GM19351 (cell line): ENCODE measurements around the gene CDC42BPA.
"Not testable (repeated sequence)": the region's sequence is repeated elsewhere in the genome, so short reads cannot be mapped to it uniquely, and the experiment has no call there.

Source experiments
- ATAC-seq: cut with Tn5 transposase; IDR thresholded peaks from one replicate; pipeline ENCODE4 v1.9.1; 2021; ENCODE audit warnings: mild to moderate bottlenecking, moderate library complexity; ENCODE audit not compliant: unreplicated experiment

CDC42BPA gene

DNA sequence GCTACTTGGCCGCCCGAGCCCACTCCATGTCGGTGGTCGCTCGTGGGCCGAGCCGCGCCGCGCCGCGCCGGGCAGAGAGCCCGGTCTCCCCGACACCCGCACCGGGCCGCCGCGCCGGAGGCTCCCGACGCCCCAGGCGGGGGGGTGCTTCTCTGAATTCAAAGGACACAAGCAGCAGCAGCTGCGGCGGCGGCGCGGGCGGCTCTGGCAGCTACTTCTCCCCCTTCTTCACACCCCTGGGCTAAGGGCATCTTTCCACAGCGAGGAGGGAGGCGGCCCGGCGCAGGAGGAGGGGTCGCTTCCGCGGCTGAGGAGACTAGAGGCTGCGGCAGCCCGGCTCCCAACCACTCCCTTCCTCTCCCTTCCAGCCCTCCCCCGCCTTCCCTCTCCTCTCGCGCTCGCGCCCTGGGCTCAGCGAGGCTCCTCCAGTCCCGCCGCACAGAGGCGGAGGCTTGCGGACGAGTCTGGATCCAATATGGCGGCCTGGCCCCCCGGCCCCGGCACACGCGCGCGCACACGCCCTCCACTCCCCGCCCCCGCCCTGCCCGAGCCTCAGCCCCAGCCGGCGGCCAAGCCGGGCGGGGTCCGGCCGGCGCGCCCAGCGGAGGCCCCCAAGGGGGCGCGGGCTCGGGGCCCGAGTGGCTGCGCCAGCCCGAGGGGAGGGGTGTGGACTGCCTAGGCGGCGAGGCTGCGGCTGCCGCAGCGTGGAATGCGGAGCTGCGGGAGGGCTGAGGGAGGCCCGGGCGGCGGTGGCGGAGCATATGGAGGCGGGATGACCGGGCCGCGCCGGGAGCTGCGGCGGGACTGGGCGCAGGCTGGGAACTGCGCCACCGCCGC lies at the start of gene CDC42BPA:
Gene CDC42BPA (minus strand): TSS at position 477 of the 837 bp plus-strand sequence. CDS start 1,310 bp downstream, outside the sequence.
- ATAC-seq = no peak

GRCh38 chr1:227368009-227368408 lies 49.7 kb upstream of the CDC42BPA start:
- ATAC-seq = no peak

DNA sequence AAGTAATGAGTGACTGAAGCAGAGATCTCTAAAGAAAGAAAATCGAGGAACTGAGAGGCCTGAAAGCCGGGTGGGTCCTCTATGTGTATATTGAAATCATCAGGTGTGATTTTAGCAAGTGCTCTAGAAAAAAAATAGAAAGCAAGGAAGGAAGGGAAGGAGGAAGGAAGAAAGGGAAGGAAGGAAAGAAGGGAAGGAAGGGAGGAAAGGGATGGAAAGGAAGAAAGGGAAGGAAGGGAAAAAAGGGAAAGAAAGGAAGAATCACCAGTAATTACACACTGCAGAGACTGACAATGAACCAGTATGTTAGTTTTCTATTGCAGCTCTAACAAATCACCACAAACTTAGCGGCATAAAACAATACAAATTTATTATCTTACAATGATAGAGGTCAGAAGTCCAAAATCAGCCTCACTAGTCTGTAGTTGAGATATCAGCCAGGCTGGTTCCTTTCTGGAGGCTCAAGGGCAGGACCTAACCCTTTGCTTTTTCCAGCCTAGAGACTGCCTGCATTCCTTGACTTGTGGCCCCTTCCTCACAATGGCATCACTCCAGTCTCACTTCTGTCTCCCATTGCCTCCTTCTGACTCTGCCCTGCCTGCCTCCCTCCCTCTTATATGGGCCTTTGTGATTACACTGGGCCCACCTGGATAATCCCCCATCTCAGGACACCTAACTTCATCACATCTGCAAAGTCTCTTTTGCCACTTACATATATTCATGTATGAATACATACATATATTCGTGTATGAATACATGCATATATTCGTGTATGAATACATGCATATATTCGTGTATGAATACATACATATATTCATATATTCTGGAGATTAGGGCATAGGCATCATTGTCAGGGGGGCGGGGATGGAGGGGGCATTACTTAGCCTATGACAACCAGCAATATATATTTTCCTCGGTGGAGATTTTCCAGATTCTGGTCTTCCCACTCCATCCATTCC lies 47.5 kb upstream of the CDC42BPA start:
- ATAC-seq = no peak

DNA sequence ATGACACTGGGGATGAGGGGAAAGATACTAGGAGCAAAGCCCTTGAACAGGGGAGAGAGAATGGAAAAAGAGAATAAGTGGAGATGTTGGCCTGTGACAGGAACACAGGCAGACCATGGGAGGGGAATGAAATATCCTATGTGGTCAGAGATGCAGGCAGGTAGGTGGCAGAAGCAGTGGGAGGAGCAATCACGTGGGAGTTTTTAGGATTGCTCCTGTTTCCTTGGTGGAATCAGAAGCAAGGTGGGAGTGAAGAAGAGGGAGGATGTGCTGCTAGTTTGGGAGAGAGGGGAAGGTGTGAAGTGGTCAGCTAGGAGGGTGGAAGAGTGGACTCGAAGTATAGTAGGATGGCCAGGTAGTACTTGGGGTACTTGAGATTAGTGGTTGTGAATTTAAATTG lies 46.4 kb upstream of the CDC42BPA start:
- no peak for ATAC-seq

DNA sequence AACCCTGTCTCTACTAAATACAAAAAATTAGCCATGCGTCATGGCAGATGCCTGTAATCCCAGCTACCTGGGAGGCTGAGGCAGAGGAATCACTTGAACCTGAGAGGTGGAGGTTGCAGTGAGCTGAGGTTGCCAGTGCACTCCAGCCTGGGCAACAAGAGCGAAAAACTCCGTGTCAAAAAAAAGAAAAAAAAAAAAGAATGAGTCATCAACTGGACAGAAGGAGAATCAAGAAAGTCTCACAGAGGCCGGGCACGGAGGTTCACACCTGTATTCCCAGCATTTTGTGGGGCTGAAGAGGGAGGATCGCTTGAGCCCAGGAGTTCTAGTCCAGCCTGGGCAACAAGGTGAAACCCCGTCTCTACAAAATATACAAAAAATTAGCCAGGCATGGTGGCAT lies 45.5 kb upstream of the CDC42BPA start:
- ATAC-seq = no peak

- ATAC-seq = no peak
These were observed 43.7 kb upstream of the CDC42BPA start for GRCh38 chr1:227362039-227362438.

- no peak for ATAC-seq
These were observed 39.6 kb upstream of the CDC42BPA start for GRCh38 chr1:227357927-227358302.

GRCh38 chr1:227357171-227357926 lies 39.1 kb upstream of the CDC42BPA start:
- no peak for ATAC-seq

- ATAC-seq = no peak
These were observed 38.4 kb upstream of the CDC42BPA start for GRCh38 chr1:227356620-227357146.

- no peak for ATAC-seq
These were observed 37.4 kb upstream of the CDC42BPA start for GRCh38 chr1:227355542-227356245.

DNA sequence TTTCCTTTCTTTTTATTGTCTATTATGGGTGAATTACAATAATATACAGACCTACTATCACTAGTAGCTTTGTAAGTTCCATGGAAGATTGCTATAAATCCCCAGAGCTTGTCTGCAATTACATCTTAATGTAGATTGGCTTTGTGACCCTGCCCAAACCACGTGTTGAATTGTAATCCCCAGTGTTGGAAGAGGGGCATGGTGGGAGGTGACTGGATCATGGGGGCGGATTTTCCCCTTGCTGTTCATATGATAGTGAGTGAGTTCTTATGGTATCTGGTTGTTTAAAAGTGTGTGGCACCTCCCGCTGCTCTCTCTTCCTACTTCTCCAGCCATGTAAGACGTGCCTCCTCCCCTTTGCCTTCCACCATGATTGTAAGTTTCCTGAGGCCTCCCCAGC lies 34.9 kb upstream of the CDC42BPA start:
- ATAC-seq = no peak

GRCh38 chr1:227352164-227352563 lies 33.9 kb upstream of the CDC42BPA start:
- ATAC-seq = not testable (repeated sequence)

DNA sequence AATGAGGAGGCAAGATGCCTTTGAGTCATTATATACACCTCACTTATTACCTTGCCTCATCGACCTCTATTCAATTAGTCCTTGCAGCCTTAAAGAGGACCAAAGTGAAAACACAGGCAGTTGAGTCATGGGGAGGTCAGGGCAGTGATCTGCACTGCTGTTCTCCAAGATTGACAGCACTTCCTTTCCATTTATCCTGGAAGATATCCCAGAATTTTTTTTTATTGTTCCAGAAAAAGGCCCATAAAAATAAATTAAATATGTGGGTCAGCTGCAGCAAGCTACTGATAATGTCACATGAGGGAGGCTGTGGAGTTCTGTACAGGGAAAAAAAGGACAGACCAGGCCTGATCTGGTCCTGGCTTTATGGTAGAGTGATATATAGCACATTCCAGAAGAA lies 33.2 kb upstream of the CDC42BPA start:
- ATAC-seq = no peak

DNA sequence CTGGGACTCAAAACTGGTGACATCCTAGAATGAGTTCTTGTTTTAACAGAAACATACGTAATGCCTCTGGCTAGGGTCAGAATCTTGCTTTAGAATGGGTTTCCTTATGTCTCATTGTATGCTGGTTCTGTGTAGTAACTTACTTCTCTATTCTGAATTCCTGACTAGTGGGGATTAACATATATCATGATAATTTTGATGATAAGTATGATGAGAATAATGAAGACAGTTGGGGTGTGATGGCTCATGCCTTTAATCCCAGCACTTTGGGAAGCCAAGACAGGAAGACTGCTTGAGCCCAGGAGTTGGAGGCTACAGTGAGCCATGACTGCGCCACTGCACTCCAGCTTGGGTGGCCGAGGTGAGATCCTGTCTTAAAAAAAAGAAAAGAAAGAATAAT lies 31.7 kb upstream of the CDC42BPA start:
- ATAC-seq = no peak

DNA sequence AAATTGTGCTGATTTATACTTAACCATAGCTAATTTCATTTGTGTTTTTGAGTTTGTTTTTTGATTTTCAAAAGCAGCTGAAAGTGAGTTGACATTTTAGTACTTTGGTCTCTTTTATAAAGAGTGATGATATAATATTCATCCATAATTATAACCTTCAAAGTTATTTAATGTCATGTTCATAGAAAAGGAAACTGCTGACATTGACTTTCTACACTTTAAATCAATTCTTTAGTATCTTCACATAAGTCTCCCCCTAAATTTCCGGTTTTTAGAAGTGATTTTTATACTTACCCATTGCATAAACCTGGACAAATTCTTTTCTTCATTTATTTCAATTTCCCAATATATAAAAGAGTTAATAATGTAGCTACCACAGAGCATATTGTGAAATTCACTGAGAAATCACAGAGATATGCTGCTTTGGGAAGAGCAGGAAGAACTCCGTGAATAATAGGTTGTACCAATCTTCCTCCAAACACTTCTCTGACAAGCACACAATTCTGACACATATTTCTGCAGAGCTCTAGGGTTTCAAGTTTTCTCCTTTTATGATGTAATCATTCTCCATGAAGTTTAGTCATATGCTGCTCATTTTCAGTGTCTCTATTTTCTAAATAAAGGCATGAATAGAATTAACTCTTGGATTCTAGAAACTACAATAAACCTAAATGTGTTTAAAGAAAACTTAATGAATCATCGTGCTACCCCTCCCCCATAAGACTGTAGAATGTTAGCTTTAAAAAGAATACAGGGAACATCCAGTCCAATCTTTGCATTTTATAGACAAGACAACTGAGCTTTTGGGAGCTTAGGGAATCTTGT lies 25.6 kb upstream of the CDC42BPA start:
- ATAC-seq = no peak

- no peak for ATAC-seq
These were observed 24.9 kb upstream of the CDC42BPA start for GRCh38 chr1:227343206-227343605.

GRCh38 chr1:227342075-227342829 lies 24.0 kb upstream of the CDC42BPA start:
- no peak for ATAC-seq

DNA sequence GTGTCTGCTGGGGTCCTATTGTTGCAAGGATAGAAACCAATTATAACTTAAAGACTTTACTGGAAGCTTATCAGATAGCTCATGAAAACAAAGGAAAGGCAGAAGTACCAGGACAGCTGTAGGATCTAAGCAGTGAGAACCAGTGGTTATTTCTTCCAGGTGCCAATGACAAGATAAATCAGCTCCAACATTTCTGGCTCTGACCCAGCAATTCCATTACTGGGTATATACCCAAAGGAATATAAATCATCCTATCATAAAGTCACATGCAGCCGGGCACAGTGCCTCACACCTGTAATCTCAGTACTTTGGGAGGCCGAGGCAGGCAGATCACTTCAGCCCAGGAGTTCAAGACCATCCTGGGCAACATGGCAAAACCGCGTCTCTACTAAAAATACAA lies 17.8 kb upstream of the CDC42BPA start:
- ATAC-seq = not testable (repeated sequence)
